H9 (cell line): ENCODE data around the gene SFXN5. TPM values are rescaled to one million over a fixed set of nuclear protein-coding genes. Genes with fewer than 3 reads are reported as not detected.

Source experiments
- DNase-seq: peaks from one replicate; pipeline ENCODE4 v3.0.0-alpha.2; 2017
- H2AFZ ChIP-seq: one replicate; pipeline ENCODE4 v1.6.1; 2013; ENCODE audit warnings: mild to moderate bottlenecking, low read length, control low read depth, moderate library complexity
- H2AK5ac ChIP-seq: 2 replicates; pipeline ENCODE4 v1.6.1; 2013; ENCODE audit warnings: low read length, control low read depth, mixed read lengths; ENCODE audit not compliant: insufficient read length
- H2BK120ac ChIP-seq: one replicate; pipeline ENCODE4 v1.6.1; 2013; ENCODE audit warnings: low read depth, mild to moderate bottlenecking, low read length, control low read depth, inconsistent platforms; ENCODE audit not compliant: poor library complexity, severe bottlenecking
- H2BK12ac ChIP-seq: 2 replicates; pipeline ENCODE4 v1.6.1; 2013; ENCODE audit warnings: low read length, control low read depth, mixed read lengths, low read depth; ENCODE audit not compliant: insufficient read length
- H2BK15ac ChIP-seq: 2 replicates; pipeline ENCODE4 v1.6.1; 2013; ENCODE audit warnings: low read depth, low read length, control low read depth
- H2BK20ac ChIP-seq: one replicate; pipeline ENCODE4 v1.6.1; 2013; ENCODE audit warnings: low read depth, mild to moderate bottlenecking, low read length, control low read depth, inconsistent platforms; ENCODE audit not compliant: poor library complexity, severe bottlenecking
- H2BK5ac ChIP-seq: 2 replicates; pipeline ENCODE4 v1.6.1; 2013; ENCODE audit warnings: low read length, control low read depth, mixed read lengths; ENCODE audit not compliant: insufficient read length
- H3K14ac ChIP-seq: 2 replicates; pipeline ENCODE4 v1.6.1; 2013; ENCODE audit warnings: low read length, control low read depth; ENCODE audit not compliant: insufficient read depth
- H3K18ac ChIP-seq: 2 replicates; pipeline ENCODE4 v1.6.1; 2013; ENCODE audit warnings: low read depth, mild to moderate bottlenecking, mixed read lengths, low read length, control low read depth; ENCODE audit not compliant: insufficient read length
- H3K23ac ChIP-seq: 2 replicates; pipeline ENCODE4 v1.6.1; 2013; ENCODE audit warnings: low read length, control low read depth, mixed read lengths, low read depth; ENCODE audit not compliant: insufficient read length
- H3K23me2 ChIP-seq: 2 replicates; pipeline ENCODE4 v1.6.1; 2013; ENCODE audit warnings: low read depth, mild to moderate bottlenecking, mixed read lengths, low read length, control low read depth; ENCODE audit not compliant: insufficient read length, poor library complexity, severe bottlenecking
- H3K27ac ChIP-seq: 2 replicates; pipeline ENCODE4 v1.5.1; 2013; ENCODE audit warnings: low read length, control low read depth, mixed read lengths, low read depth; ENCODE audit not compliant: insufficient read length
- H3K27me3 ChIP-seq: 2 replicates; pipeline ENCODE4 v1.6.1; 2013; ENCODE audit warnings: low read length, control low read depth, inconsistent platforms; ENCODE audit not compliant: insufficient read depth
- H3K4ac ChIP-seq: 2 replicates; pipeline ENCODE4 v1.6.1; 2013; ENCODE audit warnings: low read depth, mild to moderate bottlenecking, control low read depth, inconsistent platforms, low read length, moderate library complexity
- H3K4me1 ChIP-seq: 2 replicates; pipeline ENCODE4 v1.6.1; 2013; ENCODE audit warnings: low read length, control low read depth, inconsistent platforms; ENCODE audit not compliant: insufficient read depth
- H3K4me2 ChIP-seq: 2 replicates; pipeline ENCODE4 v1.6.1; 2013; ENCODE audit warnings: low read length, control low read depth, mixed read lengths; ENCODE audit not compliant: insufficient read length, insufficient read depth
- H3K56ac ChIP-seq: 2 replicates; pipeline ENCODE4 v1.6.1; 2013; ENCODE audit warnings: low read depth, mild to moderate bottlenecking, mixed read lengths, low read length, control low read depth; ENCODE audit not compliant: insufficient read length
- H3K79me1 ChIP-seq: 2 replicates; pipeline ENCODE4 v1.6.1; 2013; ENCODE audit warnings: low read depth, mild to moderate bottlenecking, moderate library complexity, low read length, control low read depth, inconsistent platforms; ENCODE audit not compliant: insufficient read depth, poor library complexity, severe bottlenecking
- H3K79me2 ChIP-seq: 2 replicates; pipeline ENCODE4 v1.6.1; 2013; ENCODE audit warnings: low read length, control low read depth, inconsistent platforms; ENCODE audit not compliant: insufficient read depth
- H3K9ac ChIP-seq: 2 replicates; pipeline ENCODE4 v1.6.1; 2013; ENCODE audit warnings: low read length, control low read depth, mixed read lengths; ENCODE audit not compliant: insufficient read length; ENCODE audit errors: extremely low read depth
- H3K9me3 ChIP-seq: one replicate; pipeline ENCODE4 v1.6.1; 2013; ENCODE audit warnings: low read depth, low read length, inconsistent platforms; ENCODE audit not compliant: control insufficient read depth
- H3T11ph ChIP-seq: one replicate; pipeline ENCODE4 v1.6.1; 2013; ENCODE audit warnings: mild to moderate bottlenecking, low read length, control low read depth, inconsistent platforms
- H4K20me1 ChIP-seq: one replicate; pipeline ENCODE4 v1.6.1; 2013; ENCODE audit not compliant: control insufficient read depth, insufficient read length, insufficient read depth
- H4K5ac ChIP-seq: 2 replicates; pipeline ENCODE4 v1.6.1; 2013; ENCODE audit warnings: low read depth, mild to moderate bottlenecking, mixed read lengths, low read length, control low read depth; ENCODE audit not compliant: insufficient read length
- H4K8ac ChIP-seq: replicated peaks from 2 replicates; pipeline ENCODE4 v1.6.1; 2013; ENCODE audit warnings: low read length, control low read depth, mixed read lengths, low read depth; ENCODE audit not compliant: insufficient read length
- H4K91ac ChIP-seq: 2 replicates; pipeline ENCODE4 v1.6.1; 2013; ENCODE audit warnings: low read depth, mild to moderate bottlenecking, moderate library complexity, mixed read lengths, low read length, control low read depth; ENCODE audit not compliant: insufficient read length
- H3K27ac Mint-ChIP-seq, 3 experiments: 2 replicates in 2 of 3; 3 replicates in 1 of 3; pipeline ENCODE4 v1.8.0; 2020 to 2021; ENCODE audit warnings: mixed read lengths in 3 of 3, mild to moderate bottlenecking in 1 of 3, moderate library complexity in 1 of 3
- H3K27me3 Mint-ChIP-seq: 2 replicates; pipeline ENCODE4 v1.8.0; 2021; ENCODE audit warnings: low read depth, mild to moderate bottlenecking, moderate library complexity, mixed read lengths
- H3K36me3 Mint-ChIP-seq, 3 experiments: 2 replicates in 2 of 3; 3 replicates in 1 of 3; pipeline ENCODE4 v1.8.0; 2020 to 2021; ENCODE audit warnings: low read depth in 3 of 3, mixed read lengths in 3 of 3; ENCODE audit not compliant: insufficient read depth in 1 of 3
- H3K4me1 Mint-ChIP-seq, 2 experiments: 2 replicates each; pipeline ENCODE4 v1.8.0; 2020; ENCODE audit warnings: mixed read lengths in 2 of 2
- H3K4me3 Mint-ChIP-seq, 2 experiments: 2 replicates in 1 of 2; 3 replicates in 1 of 2; pipeline ENCODE4 v1.8.0; 2020 to 2021; ENCODE audit warnings: mild to moderate bottlenecking in 2 of 2, mixed read lengths in 2 of 2, moderate library complexity in 1 of 2
- H3K9me3 Mint-ChIP-seq, 2 experiments: 2 replicates in 1 of 2; 3 replicates in 1 of 2; pipeline ENCODE4 v1.8.0; 2020; ENCODE audit warnings: mild to moderate bottlenecking in 2 of 2, mixed read lengths in 2 of 2, moderate library complexity in 1 of 2
- CTCF ChIP-seq: fragments of 200-600 bp; sonication (generic); conservative IDR thresholded peaks from 3 replicates; pipeline ENCODE4 v1.8.0; 2021; ENCODE audit warnings: antibody characterized with exemption, mild to moderate bottlenecking
- WGBS: extraction: QIAGEN DNeasy Blood & Tissue Kit; methylation state at CpG from one replicate; pipeline ENCODE4 v1.1.7; 2013; ENCODE audit warnings: missing lambda C conversion rate, low lambda C conversion rate, mixed read lengths; ENCODE audit not compliant: insufficient read length; ENCODE audit errors: extremely low coverage; 5-methylcytosine and 5-hydroxymethylcytosine counted together
- total RNA-seq: library from RNA; stranded (reverse); gene quantifications from 2 replicates; pipeline ENCODE4 v1.2.1, GENCODE V29; 2021

SFXN5 gene
- total RNA-seq, 1 experiment from 2014 or later = 30.9 TPM

- Mint-ChIP-seq H3K4me1 (peaks cover 13 to 19% of the 10 kb centered on the region in 2 experiments), H3K27ac (peak overlapping the region in 1 of 3 experiments; percentile 32; a peak in 1 of 7 replicates), H3K4me3 (no peak overlapping the region), H3K36me3 (peaks cover 5 to 11% (median 6%) of the 10 kb centered on the region in 3 experiments; a peak in 4 of 7 replicates), H3K9me3 (no peaks in the 10 kb centered on the region), H3K27me3 (no peaks in the 10 kb centered on the region)
- no peaks in the 10 kb centered on the region for H3K4me1 ChIP-seq
- H3K23me2 ChIP-seq = no peaks in the 10 kb centered on the region
- no peak overlapping the region for H3T11ph ChIP-seq
- no CpG with 5 or more reads among the region's 16 CpGs for WGBS
- H2BK5ac ChIP-seq = no peak overlapping the region
- no peak overlapping the region for H4K8ac ChIP-seq
- H4K20me1 ChIP-seq = peaks cover 3% of the 10 kb centered on the region
- no peak overlapping the region for H3K56ac ChIP-seq
- H2BK120ac ChIP-seq = no peak overlapping the region
- no peak overlapping the region for H3K9ac ChIP-seq
- DNase-seq = peak; percentile 65
- H3K14ac ChIP-seq = no peak overlapping the region
- no peaks in the 10 kb centered on the region for H3K79me1 ChIP-seq
- H3K27ac ChIP-seq = no peak overlapping the region
- no peak overlapping the region for H3K18ac ChIP-seq
- no peaks in the 10 kb centered on the region for H3K9me3 ChIP-seq
- no peak overlapping the region for H2BK15ac ChIP-seq
- H2AK5ac ChIP-seq = no peak overlapping the region
- H3K23ac ChIP-seq = no peak overlapping the region
- H3K4ac ChIP-seq = no peak overlapping the region
- H4K5ac ChIP-seq = no peak overlapping the region
- TF ChIP-seq CTCF = no peak
- H2AFZ ChIP-seq = no peak overlapping the region
- H3K4me2 ChIP-seq = no peak overlapping the region
- no peaks in the 10 kb centered on the region for H3K27me3 ChIP-seq
- no peaks in the 10 kb centered on the region for H3K79me2 ChIP-seq
- no peak overlapping the region for H4K91ac ChIP-seq
- H2BK20ac ChIP-seq = no peak overlapping the region
- no peak overlapping the region for H2BK12ac ChIP-seq
These were observed 9.7 kb upstream of the SFXN5 start for GRCh38 chr2:73081181-73081671.
